B cell (primary cell): Measurements from ENCODE around the gene RFC1. TPM values are rescaled to one million over a fixed set of nuclear protein-coding genes. Genes with fewer than 3 reads are reported as not detected.

Source experiments
- ATAC-seq: fragments of 200-7000 bp; cut with Tn5 transposase; one replicate; pipeline ENCODE4 v1.10.0; 2021; ENCODE audit warnings: low read depth, mild to moderate bottlenecking, moderate number of reproducible peaks, moderate library complexity
- CTCF ChIA-PET: fragments of 350-600 bp; sonication (Branson Sonifier 250); formaldehyde crosslinking; loops from one replicate; lab custom pipeline; 2021; ENCODE audit warnings: antibody characterized with exemption, inconsistent platforms; lab: Charles Lee
- POLR2A ChIA-PET: fragments of 350-600 bp; sonication (Branson Sonifier 250); formaldehyde crosslinking; loops from one replicate; lab custom pipeline; 2021; ENCODE audit warnings: antibody characterized with exemption; lab: Charles Lee
- DNase-seq: peaks from one replicate; pipeline ENCODE4 v3.0.0; 2013
- H2AFZ ChIP-seq: 2 replicates; pipeline ENCODE4 v1.6.1; 2012; ENCODE audit warnings: mild to moderate bottlenecking, low read depth, low read length; ENCODE audit not compliant: insufficient read depth, poor library complexity, severe bottlenecking
- H3K27ac ChIP-seq, 2 donors: 1 replicate in 1 of 2; 2 replicates in 1 of 2; pipeline ENCODE4 v1.5.1; 2012 to 2013; ENCODE audit warnings: low read length in 2 of 2, mild to moderate bottlenecking in 2 of 2, moderate library complexity in 1 of 2
- H3K27me3 ChIP-seq, 4 experiments: fragments of 200-600 bp in 1 of 4; sonication (generic) in 1 of 4; replicated peaks in 1 of 4; 1 replicate in 2 of 4; 2 replicates in 2 of 4; pipeline versions ENCODE4 v1.6.1 to v1.7.0; 2013 to 2016; ENCODE audit warnings: low read length in 3 of 4, mild to moderate bottlenecking in 2 of 4, mixed read lengths in 1 of 4, moderate library complexity in 1 of 4; ENCODE audit not compliant: insufficient read depth in 4 of 4, control insufficient read depth in 3 of 4; ENCODE audit errors: control extremely low read depth in 1 of 4
- H3K36me3 ChIP-seq, 2 experiments: replicated peaks in 1 of 2; 1 replicate in 1 of 2; 2 replicates in 1 of 2; pipeline versions ENCODE4 v1.6.1 to v1.7.1; 2013; ENCODE audit warnings: low read length in 1 of 2; ENCODE audit not compliant: insufficient read depth in 2 of 2, control insufficient read depth in 1 of 2; ENCODE audit errors: control extremely low read depth in 1 of 2, extremely low read depth in 1 of 2
- H3K4me1 ChIP-seq, 2 donors: fragments of 200-600 bp in 1 of 2; sonication (generic) in 1 of 2; 1 replicate in 1 of 2; 2 replicates in 1 of 2; pipeline versions ENCODE4 v1.5.1 to v1.6.1; 2013 to 2017; ENCODE audit warnings: low read length in 2 of 2; ENCODE audit not compliant: control insufficient read depth in 2 of 2, insufficient read depth in 2 of 2
- H3K4me2 ChIP-seq: replicated peaks from 2 replicates; pipeline ENCODE3; 2012; ENCODE audit warnings: mild to moderate bottlenecking, low read depth, low read length; ENCODE audit not compliant: poor library complexity, severe bottlenecking
- H3K4me3 ChIP-seq, 5 experiments: fragments of 200-600 bp in 1 of 5; sonication (generic) in 1 of 5; 1 replicate in 3 of 5; 2 replicates in 2 of 5; pipeline versions ENCODE4 v1.5.1 to v1.7.0; 2011 to 2016; ENCODE audit warnings: low read length in 4 of 5, mild to moderate bottlenecking in 4 of 5, low read depth in 2 of 5, control low read depth in 1 of 5, moderate library complexity in 1 of 5; ENCODE audit not compliant: insufficient read depth in 1 of 5; ENCODE audit errors: control extremely low read depth in 1 of 5, extremely low read depth in 1 of 5
- H3K79me2 ChIP-seq: fragments of 200-600 bp; sonication (generic); one replicate; pipeline ENCODE4 v1.6.0; 2016; ENCODE audit warnings: low read length; ENCODE audit not compliant: control insufficient read depth, insufficient read depth
- H3K9ac ChIP-seq: fragments of 200-600 bp; sonication (generic); 2 replicates; pipeline ENCODE4 v1.6.1; 2017; ENCODE audit warnings: mild to moderate bottlenecking, low read length, moderate library complexity
- H3K9me3 ChIP-seq, 3 donors: one replicate each; pipeline versions ENCODE4 v1.6.1 to v1.7.1; 2013; ENCODE audit warnings: low read length in 2 of 3; ENCODE audit not compliant: control insufficient read depth in 2 of 3, insufficient read depth in 1 of 3; ENCODE audit errors: control extremely low read depth in 1 of 3
- H4K20me1 ChIP-seq: 2 replicates; pipeline ENCODE4 v1.6.0; 2012; ENCODE audit warnings: mild to moderate bottlenecking, low read length; ENCODE audit not compliant: insufficient read depth, control insufficient read depth, poor library complexity, severe bottlenecking
- H3K27ac Mint-ChIP-seq: one replicate; pipeline ENCODE4 v1.8.0; 2021; ENCODE audit warnings: mixed read lengths
- H3K27me3 Mint-ChIP-seq: one replicate; pipeline ENCODE4 v1.8.0; 2021; ENCODE audit warnings: mixed read lengths
- H3K4me1 Mint-ChIP-seq: one replicate; pipeline ENCODE4 v1.8.0; 2021; ENCODE audit warnings: mixed read lengths
- H3K4me3 Mint-ChIP-seq: one replicate; pipeline ENCODE4 v1.8.0; 2021; ENCODE audit warnings: mixed read lengths
- H3K9me3 Mint-ChIP-seq: one replicate; pipeline ENCODE4 v1.8.0; 2022; ENCODE audit warnings: mixed read lengths; ENCODE audit not compliant: insufficient read depth
- EZH2 ChIP-seq: IDR thresholded peaks from 2 replicates; pipeline ENCODE4 v1.6.1; 2012; ENCODE audit warnings: borderline replicate concordance, low read depth, mild to moderate bottlenecking, moderate library complexity, low read length; ENCODE audit not compliant: insufficient read depth, poor library complexity, severe bottlenecking
- WGBS: methylation state at CpG from one replicate; pipeline ENCODE4 v1.1.5; 2013; ENCODE audit warnings: missing lambda C conversion rate; ENCODE audit not compliant: insufficient coverage; 5-methylcytosine and 5-hydroxymethylcytosine counted together
- intact Hi-C: fragments of 100-400 bp; cut with micrococcal nuclease; formaldehyde crosslinking; loops from one replicate; pipeline ENCODE4 v1.10.0; 2022
- polyA plus RNA-seq: library from polyadenylated mRNA; depleted of rRNA; stranded (reverse); fragments of >200 nt; gene quantifications from 2 replicates; pipeline ENCODE4 v1.2.3, GENCODE V29; 2012
- total RNA-seq, 2 donors: library from RNA; stranded (reverse); fragments of 120-200 nt in 1 of 2; gene quantifications; 1 replicate in 1 of 2; 2 replicates in 1 of 2; pipeline versions ENCODE4 v1.2.3 to v1.2.4, GENCODE V29; 2013 to 2022
- TF ChIP-seq, protein P1 (sequence below): fragments of 200-600 bp; IDR thresholded peaks from one replicate; pipeline ENCODE4 v1.8.0; 2022; ENCODE audit warnings: antibody characterized with exemption, mild to moderate bottlenecking

RFC1 gene
- total and polyA plus RNA-seq, 2 donors (not counting 1 experiment from before 2014, with no cell fraction given) = 14.9 to 55.1 TPM

DNA sequence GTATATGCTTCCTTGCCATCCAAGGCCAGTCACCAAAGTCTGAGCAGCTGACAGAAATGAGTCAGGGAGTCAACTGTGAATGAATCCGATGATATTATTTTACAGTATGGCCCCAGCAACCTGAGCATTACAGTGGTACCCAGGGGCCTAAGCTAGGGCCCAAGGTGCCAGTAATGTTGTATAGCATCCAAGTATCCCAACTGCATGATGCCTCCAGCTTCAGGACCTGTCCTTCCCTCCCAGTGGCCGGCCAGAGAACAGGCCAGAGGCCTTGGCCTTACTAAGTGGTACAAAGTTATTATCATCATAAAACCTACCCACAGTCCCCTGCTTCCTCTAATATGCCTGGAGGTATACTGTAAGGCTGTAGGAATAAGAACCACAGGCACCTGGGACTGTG is 79.9 kb downstream of the RFC1 start:
- Mint-ChIP-seq H3K27ac (no peak overlapping the region), H3K27me3 (no peaks in the 10 kb centered on the region), H3K9me3 (no peaks in the 10 kb centered on the region), H3K4me1 (no peaks in the 10 kb centered on the region), H3K4me3 (no peak overlapping the region)
- WGBS = 100% methylated on average over 1 of the region's 2 CpGs
- ChIA-PET CTCF (interaction anchor here (1.1 kb wide), 1 partner anchor 383 kb away, joined by 4 read pairs; no protein-coding TSS in a partner anchor), POLR2A (no interaction called here)
- no peak for DNase-seq
- no peaks in the 10 kb centered on the region for H3K9me3 ChIP-seq
- intact Hi-C loops = no loop called here
- TF ChIP-seq, protein P1, sequence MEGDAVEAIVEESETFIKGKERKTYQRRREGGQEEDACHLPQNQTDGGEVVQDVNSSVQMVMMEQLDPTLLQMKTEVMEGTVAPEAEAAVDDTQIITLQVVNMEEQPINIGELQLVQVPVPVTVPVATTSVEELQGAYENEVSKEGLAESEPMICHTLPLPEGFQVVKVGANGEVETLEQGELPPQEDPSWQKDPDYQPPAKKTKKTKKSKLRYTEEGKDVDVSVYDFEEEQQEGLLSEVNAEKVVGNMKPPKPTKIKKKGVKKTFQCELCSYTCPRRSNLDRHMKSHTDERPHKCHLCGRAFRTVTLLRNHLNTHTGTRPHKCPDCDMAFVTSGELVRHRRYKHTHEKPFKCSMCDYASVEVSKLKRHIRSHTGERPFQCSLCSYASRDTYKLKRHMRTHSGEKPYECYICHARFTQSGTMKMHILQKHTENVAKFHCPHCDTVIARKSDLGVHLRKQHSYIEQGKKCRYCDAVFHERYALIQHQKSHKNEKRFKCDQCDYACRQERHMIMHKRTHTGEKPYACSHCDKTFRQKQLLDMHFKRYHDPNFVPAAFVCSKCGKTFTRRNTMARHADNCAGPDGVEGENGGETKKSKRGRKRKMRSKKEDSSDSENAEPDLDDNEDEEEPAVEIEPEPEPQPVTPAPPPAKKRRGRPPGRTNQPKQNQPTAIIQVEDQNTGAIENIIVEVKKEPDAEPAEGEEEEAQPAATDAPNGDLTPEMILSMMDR = no peak
- no peak for TF ChIP-seq EZH2
- no peak overlapping the region for H2AFZ ChIP-seq
- no peaks in the 10 kb centered on the region for H3K4me1 ChIP-seq
- no peak overlapping the region for H3K9ac ChIP-seq
- H3K36me3 ChIP-seq = peaks cover 9 to 55% of the 10 kb centered on the region in 2 experiments
- H3K79me2 ChIP-seq = no peaks in the 10 kb centered on the region
- no peak overlapping the region for H3K4me3 ChIP-seq
- H3K27me3 ChIP-seq = no peaks in the 10 kb centered on the region
- ATAC-seq = no peak
- no peaks in the 10 kb centered on the region for H4K20me1 ChIP-seq
- no peak overlapping the region for H3K27ac ChIP-seq
- H3K4me2 ChIP-seq = no peak overlapping the region

DNA sequence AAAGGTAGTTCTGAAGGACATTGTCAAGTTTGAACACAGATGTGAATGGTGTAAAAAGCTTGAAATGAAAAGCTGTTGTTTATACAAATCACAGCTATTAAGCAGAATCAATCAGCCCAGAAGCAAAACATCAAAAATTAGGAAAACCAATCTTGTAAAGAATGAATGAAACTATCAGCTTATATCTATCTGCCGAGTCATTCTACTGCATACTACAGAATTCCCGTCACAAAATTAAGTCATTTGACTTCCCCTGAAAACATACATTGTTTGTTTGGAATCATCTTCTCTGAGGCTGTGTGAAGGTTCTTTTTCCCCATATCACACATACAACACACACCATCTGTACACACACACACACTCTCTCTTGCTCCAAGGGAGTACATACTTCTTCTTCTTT is 80.3 kb downstream of the RFC1 start:
- H3K79me2 ChIP-seq = no peaks in the 10 kb centered on the region
- no peaks in the 10 kb centered on the region for H3K27me3 ChIP-seq
- Mint-ChIP-seq H3K27me3 (no peaks in the 10 kb centered on the region), H3K4me3 (no peak overlapping the region), H3K27ac (no peak overlapping the region), H3K9me3 (no peaks in the 10 kb centered on the region), H3K4me1 (no peaks in the 10 kb centered on the region)
- CTCF ChIA-PET = no interaction called here
- POLR2A ChIA-PET = no interaction called here
- H3K4me1 ChIP-seq = no peaks in the 10 kb centered on the region
- H4K20me1 ChIP-seq = no peaks in the 10 kb centered on the region
- no peak overlapping the region for H3K4me2 ChIP-seq
- DNase-seq (no peak), ATAC-seq (no peak)
- H3K9ac ChIP-seq = no peak overlapping the region
- H3K27ac ChIP-seq = no peak overlapping the region
- WGBS = 80% methylated on average over 1 of the region's 2 CpGs
- no peaks in the 10 kb centered on the region for H3K9me3 ChIP-seq
- peaks cover 9 to 52% of the 10 kb centered on the region in 2 experiments for H3K36me3 ChIP-seq
- no peak overlapping the region for H2AFZ ChIP-seq
- intact Hi-C loops = no loop called here
- H3K4me3 ChIP-seq = no peak overlapping the region
- no peak for TF ChIP-seq EZH2
- TF ChIP-seq, protein P1 = no peak
